ENCODE measurements around the gene ARRDC3. TPM values are rescaled to one million over a fixed set of nuclear protein-coding genes. Genes with fewer than 3 reads are reported as not detected.

ARRDC3 gene
- total and polyA plus RNA-seq, 9 of the 15 experiments (the other 6 are each of a cell fraction or from before 2014, with no cell fraction given), result 15.3 to 58.1 (median 39.4) TPM

- TF ChIP-seq CCNT2 (IDR thresholded peaks at IDR 0.05; ENCODE audit: borderline replicate concordance, extremely low read depth, insufficient read length, low read depth, low read length) (peak; percentile 58), MAZ (CRISPR knock-in tag; conservative IDR thresholded peaks at IDR 0.05 in 1 of 2, IDR thresholded peaks at IDR 0.05 in 1 of 2) (peak; percentile 43 to 87; a peak in 3 of 4 replicates), KHSRP (IDR thresholded peaks at IDR 0.05) (0 out of 2 replicates have a peak, but pooled peaks have one; percentile 14), TOE1 (IDR thresholded peaks at IDR 0.05; ENCODE audit: borderline replicate concordance) (peak; percentile 8; the same call in 1 of the 2 replicates), TOE1 (CRISPR knock-in tag; IDR thresholded peaks at IDR 0.05; ENCODE audit: borderline replicate concordance, low read depth) (0 out of 2 replicates have a peak, but pooled peaks have one; percentile 21), ZFP91 (CRISPR knock-in tag; IDR thresholded peaks at IDR 0.05) (no peak; the same call in 1 of the 2 replicates), E2F5 (CRISPR knock-in tag; IDR thresholded peaks at IDR 0.05) (peak; percentile 48; the same call in 1 of the 2 replicates), SNIP1 (IDR thresholded peaks at IDR 0.05; ENCODE audit: low read depth) (no peak; the same call in 1 of the 2 replicates), MEIS2 (IDR thresholded peaks at IDR 0.05; ENCODE audit: partially characterized antibody) (no peak), IRF2 (CRISPR knock-in tag; IDR thresholded peaks at IDR 0.05) (no peak), FOXO4 (CRISPR knock-in tag; IDR thresholded peaks at IDR 0.05) (no peak; the same call in 1 of the 2 replicates), SMAD2 (IDR thresholded peaks at IDR 0.05; ENCODE audit: low read depth, low read length) (no peak), SIX5 (IDR thresholded peaks at IDR 0.05; ENCODE audit: borderline replicate concordance in 1 of 2, insufficient read depth in 1 of 2, low read depth in 1 of 2, low read length in 2 of 2) (no peak), ZNF384 (IDR thresholded peaks at IDR 0.05; ENCODE audit: low read depth, low read length) (no peak), ZSCAN29 (IDR thresholded peaks at IDR 0.05) (no peak; the same call in 1 of the 2 replicates), ATF2 (CRISPR knock-in tag; IDR thresholded peaks at IDR 0.05) (no peak), SLC30A9 (CRISPR knock-in tag; IDR thresholded peaks at IDR 0.05) (no peak), ZNF395 (CRISPR knock-in tag; IDR thresholded peaks at IDR 0.05) (peak; percentile 93)
These were observed 2.5 kb downstream of the ARRDC3 start (continued) for GRCh38 chr5:91380491-91381238.
